Uterus (tissue), 4 donors: Measurements from ENCODE around the gene KIAA1549. TPM values are rescaled to one million over a fixed set of nuclear protein-coding genes. Genes with fewer than 3 reads are reported as not detected.

Experiments used
- DNase-seq, 2 donors: peaks; one replicate each; pipeline ENCODE4 v3.0.0-alpha.2; 2019 to 2020
- H3K27ac ChIP-seq, 2 donors: fragments of 200-600 bp; sonication (generic); 1 replicate in 1 of 2; 2 replicates in 1 of 2; pipeline ENCODE4 v1.5.1; 2016 to 2018
- H3K27me3 ChIP-seq, 2 donors: fragments of 200-600 bp; sonication (generic); one replicate each; pipeline ENCODE4 v1.5.1; 2018 to 2019; ENCODE audit warnings: control low read depth in 1 of 2
- H3K36me3 ChIP-seq, 2 donors: fragments of 200-600 bp; sonication (generic); one replicate each; pipeline ENCODE4 v1.5.1; 2019; ENCODE audit warnings: control low read depth in 1 of 2
- H3K4me1 ChIP-seq, 2 donors: fragments of 200-600 bp; sonication (generic); one replicate each; pipeline ENCODE4 v1.5.1; 2018 to 2019; ENCODE audit warnings: control low read depth in 1 of 2
- H3K4me3 ChIP-seq, 2 donors: fragments of 200-600 bp; sonication (generic); 1 replicate in 1 of 2; 2 replicates in 1 of 2; pipeline ENCODE4 v1.5.1; 2018 to 2019; ENCODE audit warnings: mild to moderate bottlenecking in 1 of 2
- H3K9me3 ChIP-seq, 2 donors: fragments of 200-600 bp; sonication (generic); one replicate each; pipeline ENCODE4 v1.5.1; 2019; ENCODE audit warnings: control low read depth in 1 of 2
- CTCF ChIP-seq, 4 experiments: fragments of 200-600 bp in 2 of 4; fragments of 450-650 bp in 2 of 4; sonication (generic) in 2 of 4; IDR thresholded peaks; one replicate each; pipeline ENCODE4 v1.5.1; 2016 to 2019; ENCODE audit warnings: antibody characterized with exemption in 4 of 4, mild to moderate bottlenecking in 2 of 4, moderate library complexity in 1 of 4
- POLR2A ChIP-seq, 2 donors: fragments of 450-650 bp; IDR thresholded peaks; one replicate each; pipeline ENCODE4 v1.6.1; 2016; ENCODE audit warnings: antibody characterized with exemption in 2 of 2, mild to moderate bottlenecking in 1 of 2, moderate library complexity in 1 of 2
- intact Hi-C: fragments of 100-400 bp; cut with DNase I; formaldehyde crosslinking; loops from one replicate; pipeline ENCODE4 v1.15.1; 2023; ENCODE audit warnings: low total_unique reads
- total RNA-seq, 4 donors: library from RNA; depleted of rRNA in 3 of 4; stranded (reverse); fragments of >200 nt in 3 of 4; gene quantifications; one replicate each; pipeline versions ENCODE4 v1.1.0 to v1.2.4, GENCODE V29; 2014 to 2023
- donor health status: DM: yes; HTN: yes; CAD: no.

KIAA1549 gene
- total RNA-seq, 4 donors from 2014 or later = 1.2 to 8.6 (median 3.8) TPM

- no peak for TF ChIP-seq CTCF (IDR thresholded peaks at IDR 0.05)
- no peak for TF ChIP-seq POLR2A (IDR thresholded peaks at IDR 0.05)
- intact Hi-C loops = no loop called here
These were observed 101.8 kb downstream of the KIAA1549 start for GRCh38 chr7:138879356-138879755.

GRCh38 chr7:138878856-138879255, 102.3 kb downstream of the KIAA1549 start:
- Histone ChIP-seq H3K27me3 (no peaks in the 10 kb centered on the region), H3K27ac (no peak overlapping the region), H3K9me3 (no peaks in the 10 kb centered on the region), H3K36me3 (no peaks in the 10 kb centered on the region), H3K4me3 (no peak overlapping the region), H3K4me1 (no peaks in the 10 kb centered on the region)
- no peak for DNase-seq
- intact Hi-C loops = no loop called here
- TF ChIP-seq CTCF (IDR thresholded peaks at IDR 0.05) (no peak), POLR2A (IDR thresholded peaks at IDR 0.05) (no peak)

More at GRCh38 chr7:138879356-138879755, 101.8 kb downstream of the KIAA1549 start:
- no peaks in the 10 kb centered on the region for H3K9me3 ChIP-seq
- no peak overlapping the region for H3K4me3 ChIP-seq
- H3K36me3 ChIP-seq = no peaks in the 10 kb centered on the region
- DNase-seq = no peak
- H3K27me3 ChIP-seq = no peaks in the 10 kb centered on the region
- H3K4me1 ChIP-seq = no peaks in the 10 kb centered on the region
- H3K27ac ChIP-seq = no peak overlapping the region

- no peaks in the 10 kb centered on the region for H3K9me3 ChIP-seq
- H3K27ac ChIP-seq = no peak overlapping the region
- no peaks in the 10 kb centered on the region for H3K27me3 ChIP-seq
- no peak overlapping the region for H3K4me3 ChIP-seq
- no peak for DNase-seq
- no peaks in the 10 kb centered on the region for H3K4me1 ChIP-seq
- H3K36me3 ChIP-seq = no peaks in the 10 kb centered on the region
- TF ChIP-seq POLR2A (IDR thresholded peaks at IDR 0.05) (no peak), CTCF (IDR thresholded peaks at IDR 0.05) (no peak)
- intact Hi-C loops = no loop called here
These were observed 103.1 kb downstream of the KIAA1549 start for GRCh38 chr7:138878051-138878450.

GRCh38 chr7:138876326-138876725, 104.9 kb downstream of the KIAA1549 start:
- Histone ChIP-seq H3K4me3 (no peak overlapping the region), H3K27me3 (no peaks in the 10 kb centered on the region), H3K27ac (no peak overlapping the region), H3K4me1 (no peaks in the 10 kb centered on the region), H3K36me3 (no peaks in the 10 kb centered on the region), H3K9me3 (no peaks in the 10 kb centered on the region)
- no peak for TF ChIP-seq POLR2A (IDR thresholded peaks at IDR 0.05)
- TF ChIP-seq CTCF (IDR thresholded peaks at IDR 0.05) = no peak
- intact Hi-C loops = no loop called here
- DNase-seq = no peak

GRCh38 chr7:138875794-138876193, 105.4 kb downstream of the KIAA1549 start:
- H3K27me3 ChIP-seq = no peaks in the 10 kb centered on the region
- TF ChIP-seq POLR2A (IDR thresholded peaks at IDR 0.05) (no peak), CTCF (IDR thresholded peaks at IDR 0.05) (no peak)
- no peak for DNase-seq
- intact Hi-C loops = no loop called here
- H3K9me3 ChIP-seq = no peaks in the 10 kb centered on the region
- no peak overlapping the region for H3K4me3 ChIP-seq
- no peaks in the 10 kb centered on the region for H3K4me1 ChIP-seq
- no peaks in the 10 kb centered on the region for H3K36me3 ChIP-seq
- no peak overlapping the region for H3K27ac ChIP-seq
